NCI-H2171 treated with DMSO at 0.1 percent for 48 hours (cell line): ENCODE results near the gene CNGA3.

Source experiments
- DNase-seq: peaks from one replicate; lab custom pipeline; 2025; lab: John Stamatoyannopoulos, UW

Gene CNGA3

GRCh38 chr2:98327776-98328175 lies 18.5 kb upstream of the CNGA3 start:
- DNase-seq = no peak

- DNase-seq = no peak
These were observed 16.7 kb upstream of the CNGA3 start for GRCh38 chr2:98329549-98329948.

DNA sequence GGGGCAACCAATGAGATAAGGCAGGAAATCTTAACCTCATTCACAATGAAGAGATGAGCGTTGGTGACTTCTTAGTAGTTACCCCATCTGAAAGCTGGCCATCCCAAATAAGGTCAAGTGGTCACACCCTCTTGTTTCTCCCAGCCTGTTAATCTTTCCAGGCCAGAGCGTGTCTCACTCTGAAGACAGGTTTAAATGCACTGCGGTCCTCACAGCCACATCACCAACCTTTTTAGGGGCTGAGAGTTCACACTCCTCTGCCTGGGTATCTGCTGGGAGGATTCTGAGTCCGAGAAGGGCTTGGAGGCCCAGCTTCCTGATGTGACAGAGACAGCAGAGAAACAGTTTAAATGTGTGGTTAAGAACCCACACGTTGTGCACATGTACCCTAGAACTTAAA lies 13.3 kb upstream of the CNGA3 start:
- no peak for DNase-seq

DNA sequence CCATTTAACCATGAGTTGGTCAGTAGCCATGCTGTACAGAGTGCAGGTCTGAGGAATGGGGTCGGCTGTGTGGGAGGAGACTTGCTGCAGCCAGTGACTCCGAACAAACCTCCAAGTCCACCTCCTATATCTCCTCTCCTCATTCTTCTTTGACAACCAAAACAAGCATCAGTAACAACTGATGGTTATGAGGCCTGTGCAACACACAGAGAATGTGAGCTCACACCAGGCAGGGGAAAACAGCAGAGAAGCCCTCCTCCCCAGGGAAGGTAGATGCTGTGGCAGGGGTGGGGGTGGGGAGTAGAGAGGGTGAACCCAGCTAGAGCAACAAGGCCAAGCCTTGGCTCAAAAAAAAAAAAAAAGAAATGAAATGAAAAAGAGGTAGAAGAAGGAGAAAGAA lies 12.3 kb upstream of the CNGA3 start:
- DNase-seq = no peak

GRCh38 chr2:98334439-98335078 lies 11.7 kb upstream of the CNGA3 start:
- DNase-seq = peak; percentile 29

GRCh38 chr2:98335271-98335670 lies 11.0 kb upstream of the CNGA3 start:
- DNase-seq = no peak

GRCh38 chr2:98341241-98341640 lies 5.0 kb upstream of the CNGA3 start:
- no peak for DNase-seq

- peak; percentile 30 for DNase-seq
These were observed 3.0 kb upstream of the CNGA3 start for GRCh38 chr2:98343285-98343684.

DNA sequence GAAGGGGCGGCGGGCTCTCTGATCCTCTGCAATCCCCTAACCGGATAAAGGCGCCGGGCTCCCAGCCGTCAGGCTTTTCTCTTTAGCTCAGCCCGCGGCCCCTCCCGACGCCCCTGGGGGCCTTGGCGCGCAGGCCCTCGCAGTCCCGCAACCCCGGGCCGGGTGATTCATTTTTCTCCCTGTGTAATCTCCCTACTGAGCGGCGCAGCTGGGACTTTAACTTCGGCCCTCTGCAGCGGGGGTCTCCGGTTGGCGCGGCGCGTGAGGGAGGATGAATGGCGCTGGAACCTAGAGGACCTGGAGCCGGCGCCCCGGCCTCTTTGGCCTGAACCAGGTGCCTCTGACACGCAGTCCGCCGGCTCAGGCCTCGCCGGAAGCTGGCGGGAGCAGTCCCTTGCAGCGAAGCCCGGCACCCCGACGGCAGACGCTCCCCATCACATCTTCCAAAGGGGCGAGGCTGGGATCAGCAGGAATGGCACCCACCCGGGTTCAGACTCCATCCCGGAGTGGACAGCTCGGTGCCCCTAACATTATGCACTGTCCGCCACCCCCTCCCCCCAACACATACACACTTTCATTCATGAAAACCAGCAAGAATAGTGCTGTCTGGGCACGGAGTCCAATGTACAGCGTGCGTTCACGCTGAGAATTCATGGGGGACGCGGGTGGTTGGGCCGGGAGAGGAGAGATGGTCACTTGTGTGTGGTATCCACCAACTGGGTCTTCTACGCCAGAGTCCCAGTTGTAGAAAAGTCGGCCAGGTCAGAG lies 1.2 kb downstream of the CNGA3 start:
- no peak for DNase-seq

GRCh38 chr2:98348066-98348561 lies 1.9 kb downstream of the CNGA3 start:
- DNase-seq = peak; percentile 55

DNA sequence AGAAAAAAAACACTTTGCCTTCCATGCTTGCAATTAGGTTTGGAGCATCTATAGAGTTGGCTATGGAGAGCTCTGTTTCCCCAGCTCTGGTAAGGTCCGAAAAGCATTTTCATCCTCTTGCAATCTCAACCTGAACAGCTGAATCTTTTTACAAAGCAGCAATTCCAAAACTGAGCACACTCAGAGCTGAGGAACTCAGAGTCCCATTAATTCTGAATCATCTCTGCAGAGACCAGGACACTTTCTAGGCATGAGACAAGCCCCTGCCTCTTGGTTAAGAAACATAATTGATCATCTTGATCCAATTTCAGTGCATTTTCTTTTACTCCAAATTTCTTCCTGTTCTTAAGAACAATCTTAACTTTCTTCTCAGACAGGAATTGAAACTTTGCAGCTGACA lies 4.2 kb downstream of the CNGA3 start:
- DNase-seq = no peak

- no peak for DNase-seq
These were observed 9.6 kb downstream of the CNGA3 start for GRCh38 chr2:98355881-98356280.

DNA sequence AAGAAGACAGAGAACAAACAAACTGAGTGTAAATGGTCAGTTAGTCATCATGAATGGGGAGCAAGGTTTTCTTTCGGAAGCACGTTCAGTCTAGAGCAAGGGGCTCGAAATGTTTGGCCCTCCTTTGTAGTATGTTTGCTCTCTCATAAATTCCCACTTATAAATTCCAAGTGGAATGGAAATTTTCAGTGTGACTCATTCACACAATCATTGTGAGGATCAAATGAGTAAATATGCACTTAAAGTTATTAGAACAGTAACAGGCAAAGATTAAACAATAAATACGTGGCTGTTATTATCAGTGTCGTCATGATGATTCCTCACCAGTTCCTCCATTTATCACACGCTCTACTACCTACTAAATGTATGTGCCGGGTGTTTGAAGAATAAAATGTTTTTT lies 10.5 kb downstream of the CNGA3 start:
- no peak for DNase-seq

- no peak for DNase-seq
These were observed 11.6 kb downstream of the CNGA3 start for GRCh38 chr2:98357849-98358248.

DNA sequence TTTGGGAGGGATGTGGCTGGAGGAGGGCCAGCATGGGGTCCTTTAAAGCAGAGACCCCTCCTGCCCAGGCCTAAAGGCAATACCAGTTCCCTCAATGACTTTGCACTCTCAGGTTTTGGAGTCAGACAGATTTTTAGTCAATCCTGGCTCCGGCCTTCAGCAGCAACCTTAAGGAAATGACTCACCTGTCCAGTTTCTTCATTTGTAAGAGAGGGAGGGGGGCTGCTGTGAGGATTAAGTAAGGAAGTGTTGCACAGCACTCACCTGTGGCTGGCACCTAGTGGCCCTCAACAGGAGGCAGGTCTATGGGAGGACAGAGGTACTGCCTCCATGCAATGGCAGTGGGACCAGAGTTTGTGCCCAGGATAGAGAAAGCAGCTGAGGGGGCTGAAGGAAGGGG lies 13.7 kb downstream of the CNGA3 start:
- DNase-seq = no peak

DNA sequence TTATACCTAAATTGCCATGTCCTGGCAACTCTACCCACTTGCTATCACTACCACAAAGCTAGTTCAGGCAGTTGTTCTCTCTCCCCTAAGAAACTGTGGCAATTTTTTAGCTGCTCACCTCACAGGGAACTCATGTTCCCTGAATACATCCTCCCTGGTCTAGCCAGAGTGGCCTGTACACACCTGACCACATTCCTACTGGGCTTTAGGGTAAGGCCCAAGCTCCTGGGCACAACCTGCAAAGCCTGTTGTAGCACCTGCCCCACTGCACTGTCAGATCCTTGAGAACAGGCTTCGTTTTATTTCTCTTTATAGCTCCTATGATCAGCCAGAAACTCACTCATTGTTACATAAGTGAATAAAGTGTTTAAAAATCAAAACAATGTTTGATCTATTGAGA lies 21.5 kb downstream of the CNGA3 start:
- DNase-seq = no peak

DNA sequence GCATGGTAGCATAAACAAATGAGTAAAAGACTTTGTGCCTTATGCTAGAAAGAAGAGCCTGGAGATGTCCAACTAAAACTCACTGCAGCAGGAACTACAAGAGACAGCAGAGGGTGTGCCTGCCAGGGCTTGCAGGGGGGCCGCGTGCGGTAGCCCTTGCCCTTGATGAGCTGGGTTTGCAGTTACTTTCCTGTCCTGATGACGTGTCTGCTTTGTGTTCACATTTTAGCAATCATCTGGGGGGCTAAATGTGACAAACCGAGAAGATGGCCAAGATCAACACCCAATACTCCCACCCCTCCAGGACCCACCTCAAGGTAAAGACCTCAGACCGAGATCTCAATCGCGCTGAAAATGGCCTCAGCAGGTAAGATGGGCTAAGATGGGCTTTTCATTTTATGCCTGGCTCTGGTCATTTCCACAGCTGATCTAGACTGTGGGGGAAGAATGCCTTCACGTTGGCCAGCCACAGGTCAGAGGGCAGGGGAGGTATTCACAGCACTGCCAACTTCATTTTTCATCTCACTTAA lies 23.5 kb downstream of the CNGA3 start:
- DNase-seq = no peak

- no peak for DNase-seq
These were observed 25.9 kb downstream of the CNGA3 start for GRCh38 chr2:98372121-98372520.

GRCh38 chr2:98372579-98372978 lies 26.3 kb downstream of the CNGA3 start:
- DNase-seq = no peak

DNA sequence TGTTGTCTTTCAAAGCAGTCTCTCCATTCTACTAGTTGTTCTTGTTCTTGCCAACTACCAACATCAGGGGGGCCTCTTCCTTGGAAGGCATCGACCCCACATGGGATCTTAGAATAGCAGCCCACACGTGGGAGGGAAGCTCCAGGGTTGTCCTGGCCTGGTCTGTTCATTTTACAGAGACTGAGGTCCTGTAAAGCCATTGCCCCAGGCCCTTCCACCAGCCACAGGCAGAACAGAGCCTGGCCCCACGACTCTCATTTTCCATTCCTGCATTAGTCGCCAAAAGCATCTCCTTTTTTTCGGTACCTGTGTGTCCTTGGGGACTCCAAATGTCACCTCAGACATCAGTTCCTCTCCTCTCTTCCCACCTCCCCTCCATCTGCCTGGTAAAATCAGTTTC lies 28.0 kb downstream of the CNGA3 start:
- DNase-seq = no peak

GRCh38 chr2:98374958-98375570 lies 28.8 kb downstream of the CNGA3 start:
- peak; percentile 5 for DNase-seq

GRCh38 chr2:98376301-98376910 lies 30.1 kb downstream of the CNGA3 start:
- DNase-seq = peak; percentile 45

GRCh38 chr2:98376996-98377395 lies 30.7 kb downstream of the CNGA3 start:
- peak; percentile 20 for DNase-seq
